Measurements from ENCODE around the gene CEACAM19. TPM values are rescaled to one million over a fixed set of nuclear protein-coding genes. Genes with fewer than 3 reads are reported as not detected.
A peak's percentile ranks its signal among the peaks of the same experiment; 100 is the strongest.
"Not testable (repeated sequence)": the region's sequence is repeated elsewhere in the genome, so short reads cannot be mapped to it uniquely, and the experiment has no call there.

The CEACAM19 gene
- total RNA-seq, 1 donor from 2014 or later = 2.0 TPM

GRCh38 chr19:44675521-44675920 is 4.2 kb downstream of the CEACAM19 start:
- no peak for DNase-seq

- no peak for DNase-seq
These were observed 5.9 kb downstream of the CEACAM19 start for GRCh38 chr19:44677019-44677811.

- DNase-seq = no peak
These were observed 9.3 kb downstream of the CEACAM19 start for GRCh38 chr19:44680536-44680935.

- no peak for DNase-seq
These were observed 10.9 kb downstream of the CEACAM19 start for GRCh38 chr19:44681992-44682790.

- DNase-seq = no peak
These were observed 11.5 kb downstream of the CEACAM19 start for GRCh38 chr19:44682807-44683206.

GRCh38 chr19:44683434-44684210 is 12.3 kb downstream of the CEACAM19 start:
- no peak for DNase-seq

- DNase-seq = not testable (repeated sequence)
These were observed 13.1 kb downstream of the CEACAM19 start for GRCh38 chr19:44684396-44684795.

GRCh38 chr19:44684892-44685863 is 13.9 kb downstream of the CEACAM19 start:
- no peak for DNase-seq

- DNase-seq = no peak
These were observed 14.6 kb downstream of the CEACAM19 start for GRCh38 chr19:44685877-44686276.

- no peak for DNase-seq
These were observed 15.6 kb downstream of the CEACAM19 start for GRCh38 chr19:44686896-44687295.

GRCh38 chr19:44687888-44688287 is 16.6 kb downstream of the CEACAM19 start:
- no peak for DNase-seq

- peak; percentile 20 for DNase-seq
These were observed 18.2 kb downstream of the CEACAM19 start for GRCh38 chr19:44689290-44690130.

GRCh38 chr19:44690131-44690440 is 18.8 kb downstream of the CEACAM19 start:
- no peak for DNase-seq

GRCh38 chr19:44692379-44692721 is 21.1 kb downstream of the CEACAM19 start:
- DNase-seq = no peak

- DNase-seq = no peak
These were observed 22.9 kb downstream of the CEACAM19 start for GRCh38 chr19:44694184-44694579.

- DNase-seq = no peak
These were observed 25.8 kb downstream of the CEACAM19 start for GRCh38 chr19:44696939-44697669.

- no peak for DNase-seq
These were observed 26.4 kb downstream of the CEACAM19 start for GRCh38 chr19:44697670-44698034.

GRCh38 chr19:44698492-44699201 is 27.4 kb downstream of the CEACAM19 start, which contains the start of gene CEACAM16:
Gene CEACAM16 (plus strand): TSS chr19:44699151. CDS start chr19:44701457, 2,306 bp downstream.
- DNase-seq = no peak

- no peak for DNase-seq
These were observed 29.3 kb downstream of the CEACAM19 start for GRCh38 chr19:44700547-44700946.
